SK-N-SH (cell line): ENCODE measurements around the gene P2RY6. TPM values are rescaled to one million over a fixed set of nuclear protein-coding genes. Genes with fewer than 3 reads are reported as not detected.

Experiments
- CTCF ChIA-PET: fragments of 300-600, 350-600 bp; formaldehyde crosslinking; extraction: SDS; loops from one replicate; lab custom pipeline; 2021; lab: Yijun Ruan, JAX
- POLR2A ChIA-PET: fragments of 350-600 bp; sonication (Branson Sonifier 250); formaldehyde crosslinking; extraction: SDS; loops from one replicate; lab custom pipeline; 2020; ENCODE audit warnings: antibody characterized with exemption, inconsistent platforms; lab: Yijun Ruan, JAX
- DNase-seq: peaks from one replicate; pipeline ENCODE4 v3.0.0; 2012
- H2AFZ ChIP-seq: fragments of 200-600 bp; sonication (generic); 2 replicates; pipeline ENCODE4 v1.8.1; 2016; ENCODE audit warnings: antibody characterized with exemption, mild to moderate bottlenecking, low read depth
- H3F3A ChIP-seq: fragments of 200-600 bp; sonication (generic); replicated peaks from 2 replicates; pipeline ENCODE3; 2016; ENCODE audit warnings: antibody characterized with exemption, mild to moderate bottlenecking; ENCODE audit not compliant: insufficient read depth
- H3K27ac ChIP-seq, 2 experiments: fragments of 200-500 bp in 1 of 2; fragments of 200-600 bp in 1 of 2; sonication (Bioruptor generic) in 1 of 2; sonication (generic), shearing (Covaris generic) in 1 of 2; 2 replicates each; pipeline versions ENCODE4 v1.5.1 to v1.6.1; 2014 to 2016; ENCODE audit warnings: low read depth in 2 of 2, inconsistent platforms in 1 of 2, low read length in 1 of 2, mild to moderate bottlenecking in 1 of 2, mixed read lengths in 1 of 2
- H3K27me3 ChIP-seq: fragments of 200-600 bp; sonication (generic), shearing (Covaris generic); 2 replicates; pipeline ENCODE4 v1.6.1; 2016; ENCODE audit warnings: mixed run types; ENCODE audit not compliant: insufficient read depth
- H3K36me3 ChIP-seq, 2 experiments: fragments of 200-500 bp in 1 of 2; fragments of 200-600 bp in 1 of 2; sonication (Bioruptor generic) in 1 of 2; sonication (generic) in 1 of 2; replicated peaks in 1 of 2; 2 replicates each; pipeline versions ENCODE3 to v1.5.1; 2014 to 2016; ENCODE audit warnings: low read length in 1 of 2, mild to moderate bottlenecking in 1 of 2; ENCODE audit not compliant: insufficient read depth in 2 of 2, control insufficient read depth in 1 of 2
- H3K4me1 ChIP-seq, 2 experiments: fragments of 200-500 bp in 1 of 2; fragments of 200-600 bp in 1 of 2; sonication (Bioruptor generic) in 1 of 2; sonication (generic), shearing (Covaris generic) in 1 of 2; 2 replicates each; pipeline versions ENCODE4 v1.5.1 to v1.6.1; 2014 to 2016; ENCODE audit warnings: low read depth in 1 of 2, low read length in 1 of 2, mixed run types in 1 of 2; ENCODE audit not compliant: insufficient read depth in 2 of 2, control insufficient read depth in 1 of 2
- H3K4me2 ChIP-seq: fragments of 200-600 bp; sonication (generic), shearing (Covaris generic); 2 replicates; pipeline ENCODE4 v1.6.1; 2017; ENCODE audit warnings: mixed run types
- H3K4me3 ChIP-seq, 2 experiments: fragments of 200-500 bp in 1 of 2; fragments of 200-600 bp in 1 of 2; sonication (Bioruptor generic) in 1 of 2; sonication (generic), shearing (Covaris generic) in 1 of 2; 2 replicates each; pipeline versions ENCODE4 v1.5.1 to v1.8.1; 2014 to 2016; ENCODE audit warnings: low read depth in 2 of 2, inconsistent platforms in 1 of 2, low read length in 1 of 2, mild to moderate bottlenecking in 1 of 2, mixed read lengths in 1 of 2, moderate library complexity in 1 of 2
- H3K79me2 ChIP-seq: fragments of 200-600 bp; sonication (generic); 2 replicates; pipeline ENCODE4 v1.8.1; 2017; ENCODE audit warnings: mild to moderate bottlenecking; ENCODE audit not compliant: insufficient read depth
- H3K9ac ChIP-seq: fragments of 200-600 bp; sonication (generic); 2 replicates; pipeline ENCODE4 v1.6.1; 2017; ENCODE audit warnings: mixed run types
- H3K9me2 ChIP-seq: fragments of 200-600 bp; sonication (generic); 2 replicates; pipeline ENCODE4 v1.6.1; 2017; ENCODE audit warnings: mixed run types
- H3K9me3 ChIP-seq: fragments of 200-600 bp; sonication (generic); 2 replicates; pipeline ENCODE4 v1.6.1; 2017; ENCODE audit warnings: mixed run types, mild to moderate bottlenecking, moderate library complexity
- H4K20me1 ChIP-seq: fragments of 200-600 bp; sonication (generic); 2 replicates; pipeline ENCODE4 v1.6.1; 2017; ENCODE audit warnings: mild to moderate bottlenecking, mixed run types; ENCODE audit not compliant: insufficient read depth
- CHD2 ChIP-seq: fragments of 150-350 bp; IDR thresholded peaks from 2 replicates; pipeline ENCODE4 v1.6.1; 2018; ENCODE audit warnings: low read length; ENCODE audit not compliant: partially characterized antibody
- EP300 ChIP-seq, 2 experiments: IDR thresholded peaks; 2 replicates each; pipeline versions ENCODE4 v1.4.0 to v1.6.1; 2012; ENCODE audit warnings: borderline replicate concordance in 1 of 2, low read depth in 1 of 2, low read length in 1 of 2
- FOSL2 ChIP-seq: IDR thresholded peaks from 2 replicates; pipeline ENCODE4 v1.4.0; 2012; ENCODE audit warnings: low read depth, mild to moderate bottlenecking, moderate library complexity, borderline replicate concordance
- GABPA ChIP-seq: IDR thresholded peaks from 2 replicates; pipeline ENCODE4 v1.4.0; 2012; ENCODE audit warnings: low read depth, mild to moderate bottlenecking
- IRF3 ChIP-seq: fragments of 150-350 bp; IDR thresholded peaks from 2 replicates; pipeline ENCODE4 v1.6.1; 2016; ENCODE audit warnings: mild to moderate bottlenecking, low read depth, low read length
- JUND ChIP-seq: IDR thresholded peaks from 2 replicates; pipeline ENCODE4 v1.4.0; 2012
- MEF2A ChIP-seq: IDR thresholded peaks from 2 replicates; pipeline ENCODE4 v1.4.0; 2012; ENCODE audit warnings: low read depth, borderline replicate concordance
- MXI1 ChIP-seq: IDR thresholded peaks from 2 replicates; pipeline ENCODE4 v1.6.1; 2012; ENCODE audit warnings: mild to moderate bottlenecking, low read depth, low read length, improper control_type of control experiment
- NRF1 ChIP-seq: IDR thresholded peaks from 2 replicates; pipeline ENCODE4 v1.6.1; 2012; ENCODE audit warnings: low read depth, mild to moderate bottlenecking, low read length
- RAD21 ChIP-seq: IDR thresholded peaks from 2 replicates; pipeline ENCODE4 v1.6.1; 2012; ENCODE audit warnings: mild to moderate bottlenecking, low read length
- RCOR1 ChIP-seq: fragments of 150-350 bp; IDR thresholded peaks from 2 replicates; pipeline ENCODE4 v1.6.1; 2017; ENCODE audit warnings: antibody characterized with exemption, low read length
- REST ChIP-seq: IDR thresholded peaks from 2 replicates; pipeline ENCODE4 v1.6.1; 2012; ENCODE audit warnings: mild to moderate bottlenecking, low read depth, low read length, moderate library complexity
- RXRA ChIP-seq: IDR thresholded peaks from 2 replicates; pipeline ENCODE4 v1.4.0; 2012; ENCODE audit warnings: low read depth, mild to moderate bottlenecking, borderline replicate concordance
- SIN3A ChIP-seq: IDR thresholded peaks from 2 replicates; pipeline ENCODE4 v1.6.1; 2012; ENCODE audit warnings: low read depth, mild to moderate bottlenecking, low read length, moderate library complexity, borderline replicate concordance
- SMC3 ChIP-seq: IDR thresholded peaks from 2 replicates; pipeline ENCODE4 v1.6.1; 2012; ENCODE audit warnings: low read depth, low read length, improper control_type of control experiment
- TAF1 ChIP-seq: IDR thresholded peaks from 2 replicates; pipeline ENCODE4 v1.6.1; 2012; ENCODE audit warnings: low read depth, mild to moderate bottlenecking, low read length, moderate library complexity, borderline replicate concordance
- TCF12 ChIP-seq: IDR thresholded peaks from 2 replicates; pipeline ENCODE4 v1.4.0; 2012
- USF1 ChIP-seq: IDR thresholded peaks from 2 replicates; pipeline ENCODE4 v1.4.0; 2012; ENCODE audit warnings: low read depth, borderline replicate concordance
- WGBS: methylation state at CpG from one replicate; pipeline ENCODE4 v1.1.6; 2017; ENCODE audit warnings: low lambda C conversion rate; 5-methylcytosine and 5-hydroxymethylcytosine counted together
- polyA plus RNA-seq, 3 experiments: library from polyadenylated mRNA; depleted of rRNA; stranded (reverse); fragments of >200 nt; gene quantifications; 2 replicates each; pipeline ENCODE4 v1.2.3, GENCODE V29; 2012

Gene P2RY6
- polyA plus RNA-seq, 1 of the 3 experiments (the other 2 are of a cell fraction), result 0.15 TPM

- Histone ChIP-seq H3K27ac (no peak overlapping the region), H3K36me3 (peaks cover 8 to 11% of the 10 kb centered on the region in 2 experiments), H4K20me1 (peaks cover 93% of the 10 kb centered on the region), H3K9ac (no peak overlapping the region), H3K4me1 (peaks cover 0 to 34% of the 10 kb centered on the region in 2 experiments; a peak in 1 of 4 replicates), H3K9me3 (no peaks in the 10 kb centered on the region), H3K4me2 (no peak overlapping the region), H3K4me3 (no peak overlapping the region), H2AFZ (no peak overlapping the region), H3K79me2 (peaks cover 59% of the 10 kb centered on the region), H3F3A (peaks cover 12% of the 10 kb centered on the region), H3K9me2 (no peaks in the 10 kb centered on the region), H3K27me3 (no peaks in the 10 kb centered on the region)
- TF ChIP-seq USF1 (no peak), RXRA (no peak), JUND (no peak), MEF2A (no peak)
- ChIA-PET POLR2A (no interaction called here), CTCF (interaction anchor here (1.0 to 9.7 kb wide), 3 partner anchors 39 to 314 kb away, joined by 3 to 144 read pairs (median 3); no protein-coding TSS in a partner anchor)
- no peak for DNase-seq
- WGBS, result 90% methylated on average over 7 of the region's 10 CpGs
Measured at GRCh38 chr11:73346186-73346935, 74.2 kb downstream of the P2RY6 start.

GRCh38 chr11:73347067-73347466 is 74.9 kb downstream of the P2RY6 start:
- Histone ChIP-seq H3K4me1 (peaks cover 0 to 29% of the 10 kb centered on the region in 2 experiments; a peak in 1 of 4 replicates), H3K27ac (no peak overlapping the region), H2AFZ (no peak overlapping the region), H3K27me3 (no peaks in the 10 kb centered on the region), H3K9me2 (no peaks in the 10 kb centered on the region), H3K4me3 (no peak overlapping the region), H3K9ac (no peak overlapping the region), H3K79me2 (peaks cover 59% of the 10 kb centered on the region), H3K4me2 (no peak overlapping the region), H3F3A (peaks cover 13% of the 10 kb centered on the region), H3K36me3 (peaks cover 6 to 11% of the 10 kb centered on the region in 2 experiments), H4K20me1 (peaks cover 93% of the 10 kb centered on the region), H3K9me3 (no peaks in the 10 kb centered on the region)
- ChIA-PET CTCF (interaction anchor here (1.3 to 9.7 kb wide), 3 partner anchors 40 to 44 kb away, joined by 3 to 144 read pairs (median 94); partner anchors contain the start of gene ARHGEF17), POLR2A (no interaction called here)
- TF ChIP-seq RCOR1, result no peak
- no peak for TF ChIP-seq TAF1
- no peak for TF ChIP-seq NRF1
- no peak for TF ChIP-seq TCF12
- no peak for TF ChIP-seq IRF3
- TF ChIP-seq SMC3, result no peak
- no peak for TF ChIP-seq CHD2
- no peak for TF ChIP-seq MXI1
- no peak for TF ChIP-seq RAD21
- TF ChIP-seq REST, result no peak
- no peak for TF ChIP-seq EP300 (IDR thresholded peaks at IDR 0.05; ENCODE audit: borderline replicate concordance in 1 of 2, low read depth in 1 of 2, low read length in 1 of 2)
- TF ChIP-seq GABPA, result no peak
- no peak for TF ChIP-seq FOSL2
- TF ChIP-seq SIN3A, result no peak
- no peak for TF ChIP-seq MEF2A
- no peak for TF ChIP-seq JUND
- DNase-seq, result no peak
- WGBS, result 97% methylated on average over 9 of the region's 12 CpGs
